WTC11 (cell line): ENCODE data around the gene IL1RAPL2.

Experiments
- CBFB ChIP-seq: sonication (generic); formaldehyde crosslinking; IDR thresholded peaks from 2 replicates; pipeline ENCODE4 v1.8.1; 2022; ENCODE audit warnings: mild to moderate bottlenecking, low read depth, missing genetic modification reagents
- ZNF263 ChIP-seq: sonication (generic); formaldehyde crosslinking; IDR thresholded peaks from 2 replicates; pipeline ENCODE4 v1.8.1; 2022; ENCODE audit warnings: low read depth, mild to moderate bottlenecking, moderate library complexity, missing genetic modification reagents

DNA sequence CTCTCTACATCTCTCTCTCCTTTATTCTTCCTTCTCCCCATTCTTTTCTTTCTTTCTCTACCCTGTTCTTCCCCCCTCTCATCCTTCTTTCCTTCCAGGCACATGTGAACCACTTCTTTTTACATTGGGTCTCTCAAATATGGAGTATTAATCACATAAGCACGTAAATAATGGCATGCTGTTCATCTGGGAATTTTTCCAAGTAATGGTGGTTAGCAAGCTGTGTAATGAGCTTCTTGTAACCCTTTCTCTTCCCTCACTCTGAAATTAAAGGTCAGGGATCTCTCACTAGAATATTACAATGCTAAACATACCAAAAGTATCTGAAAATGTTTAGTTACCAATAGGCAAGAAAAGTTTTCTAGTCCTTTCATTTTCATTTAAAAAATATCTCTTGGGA, 894.4 kb downstream of the IL1RAPL2 start:
- TF ChIP-seq ZNF263 (CRISPR knock-in tag) (no peak), CBFB (CRISPR knock-in tag) (no peak)
